22Rv1 (cell line): Measurements from ENCODE around the gene EHD4.

ENCODE experiments used
- H3K27ac ChIP-seq: fragments of 450-650 bp; 2 replicates; pipeline ENCODE4 v1.5.1; 2017
- CTCF ChIP-seq: fragments of 450-650 bp; IDR thresholded peaks from 2 replicates; pipeline ENCODE4 v1.5.1; 2017; ENCODE audit warnings: mild to moderate bottlenecking
- ZFX ChIP-seq: fragments of 450-650 bp; IDR thresholded peaks from 2 replicates; pipeline ENCODE4 v1.6.1; 2017; ENCODE audit warnings: antibody characterized with exemption, borderline replicate concordance

Gene EHD4

GRCh38 chr15:41853831-41854230 lies 118.5 kb downstream of the EHD4 start:
- no peak for TF ChIP-seq ZFX
- no peak for TF ChIP-seq CTCF
- H3K27ac ChIP-seq: no peak overlapping the region

- TF ChIP-seq ZFX (no peak), CTCF (no peak)
- H3K27ac ChIP-seq: no peak overlapping the region
Observed at GRCh38 chr15:41852736-41853590, 119.4 kb downstream of the EHD4 start.

- no peak overlapping the region for H3K27ac ChIP-seq
Observed at GRCh38 chr15:41851755-41852370, 120.5 kb downstream of the EHD4 start.

GRCh38 chr15:41851167-41851523 lies 121.2 kb downstream of the EHD4 start:
- no peak overlapping the region for H3K27ac ChIP-seq
- TF ChIP-seq ZFX (no peak), CTCF (no peak)

More at GRCh38 chr15:41851755-41852370, 120.5 kb downstream of the EHD4 start:
- TF ChIP-seq CTCF: no peak
- no peak for TF ChIP-seq ZFX

GRCh38 chr15:41850482-41851166 lies 121.7 kb downstream of the EHD4 start:
- H3K27ac ChIP-seq: no peak overlapping the region; the same call in 1 of the 2 replicates
- TF ChIP-seq ZFX: no peak
- TF ChIP-seq CTCF: no peak

- no peak overlapping the region; the same call in 1 of the 2 replicates for H3K27ac ChIP-seq
- TF ChIP-seq ZFX: no peak
- TF ChIP-seq CTCF: no peak
Observed at GRCh38 chr15:41849861-41850260, 122.5 kb downstream of the EHD4 start.
